ENCODE data around the gene FRYL.
"Not testable (repeated sequence)": the region's sequence is repeated elsewhere in the genome, so short reads cannot be mapped to it uniquely, and the experiment has no call there.

Gene FRYL

GRCh38 chr4:48779998-48780864 lies at the start of gene FRYL:
Gene FRYL, minus strand, starts transcription at chr4:48780279. Its CDS starts 145,869 bp downstream, at chr4:48634410.
- peak within 1 kb of the TSS; percentile 90 for H3K4me3 ChIP-seq (replicated peaks; ENCODE audit: low read depth, low read length)
- H3K27me3 ChIP-seq (replicated peaks; ENCODE audit: control insufficient read depth, insufficient read depth, low read length), result no peaks in the 10 kb centered on the region
- DNase-seq (ENCODE audit: extremely low read depth, insufficient read length), result peak; percentile 96
- H3K36me3 ChIP-seq (ENCODE audit: control insufficient read depth, insufficient read depth, low read length), result no peaks in the 10 kb centered on the region
- TF ChIP-seq CTCF (IDR thresholded peaks at IDR 0.05; ENCODE audit: insufficient read depth, low read length, poor library complexity, severe bottlenecking), result no peak

DNA sequence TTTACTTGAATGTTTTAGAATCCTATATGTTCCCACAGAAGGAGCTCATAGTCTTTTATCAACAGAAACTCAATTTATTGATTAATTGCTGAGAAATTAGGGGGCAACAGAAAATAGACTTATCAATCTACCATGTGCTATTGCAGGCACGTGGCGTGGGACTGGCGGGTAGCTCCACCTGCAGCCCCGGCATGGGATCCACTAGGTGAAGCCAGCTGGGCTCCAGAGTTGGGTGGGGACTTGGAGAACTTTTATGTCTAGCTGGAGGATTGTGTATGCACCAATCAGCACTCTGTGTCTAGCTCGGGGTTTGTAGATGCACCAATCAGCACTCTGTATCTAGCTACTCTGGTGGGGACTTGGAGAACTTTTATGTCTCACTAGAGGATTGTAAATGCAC lies 47.5 kb upstream of the FRYL start:
- no peaks in the 10 kb centered on the region for H3K36me3 ChIP-seq (ENCODE audit: control insufficient read depth, insufficient read depth, low read length)
- TF ChIP-seq CTCF (IDR thresholded peaks at IDR 0.05; ENCODE audit: insufficient read depth, low read length, poor library complexity, severe bottlenecking), result no peak
- H3K4me3 ChIP-seq (replicated peaks; ENCODE audit: low read depth, low read length), result no peak overlapping the region
- no peaks in the 10 kb centered on the region for H3K27me3 ChIP-seq (replicated peaks; ENCODE audit: control insufficient read depth, insufficient read depth, low read length)
- no peak for DNase-seq (ENCODE audit: extremely low read depth, insufficient read length)

DNA sequence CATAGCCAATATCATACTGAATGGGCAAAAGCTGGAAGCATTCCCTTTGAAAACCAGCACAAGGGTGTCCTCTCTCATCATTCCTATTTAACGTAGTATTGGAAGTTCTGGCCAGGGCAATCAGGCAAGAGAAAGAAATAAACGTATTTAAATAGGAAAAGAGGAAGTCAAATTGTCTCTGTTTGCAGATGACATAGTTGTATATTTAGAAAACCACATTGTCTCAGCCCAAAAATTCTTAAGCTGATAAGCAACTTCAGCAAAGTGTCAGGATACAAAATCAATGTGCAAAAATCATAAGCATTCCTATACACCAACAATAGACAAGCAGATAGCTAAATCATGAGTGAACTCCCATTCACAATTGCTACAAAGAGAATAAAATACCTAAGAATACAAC lies 41.4 kb upstream of the FRYL start:
- not testable (repeated sequence) for DNase-seq (ENCODE audit: extremely low read depth, insufficient read length); H3K36me3 ChIP-seq (ENCODE audit: control insufficient read depth, insufficient read depth, low read length); H3K27me3 ChIP-seq (replicated peaks; ENCODE audit: control insufficient read depth, insufficient read depth, low read length); H3K4me3 ChIP-seq (replicated peaks; ENCODE audit: low read depth, low read length)

DNA sequence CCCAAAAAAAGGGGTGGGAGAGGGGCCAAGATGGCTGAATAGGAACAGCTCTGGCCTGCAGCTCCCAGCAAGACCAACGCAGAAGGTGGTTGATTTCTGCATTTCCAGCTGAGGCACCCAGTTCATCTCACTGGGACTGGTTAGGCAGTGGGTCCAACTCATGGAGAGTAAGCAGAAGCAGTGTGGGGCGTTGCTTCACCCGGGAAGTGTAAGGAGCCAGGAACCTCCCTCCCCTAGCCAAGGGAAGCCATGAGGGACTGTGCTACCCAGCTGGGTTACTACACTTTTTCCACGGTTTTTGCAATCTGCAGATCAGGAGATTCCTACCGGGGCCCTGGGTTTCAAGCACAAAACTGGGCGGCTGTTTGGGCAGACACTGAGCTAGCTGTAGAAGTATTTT lies 36.9 kb upstream of the FRYL start:
- no peak overlapping the region for H3K4me3 ChIP-seq (replicated peaks; ENCODE audit: low read depth, low read length)
- TF ChIP-seq CTCF (IDR thresholded peaks at IDR 0.05; ENCODE audit: insufficient read depth, low read length, poor library complexity, severe bottlenecking), result no peak
- no peaks in the 10 kb centered on the region for H3K36me3 ChIP-seq (ENCODE audit: control insufficient read depth, insufficient read depth, low read length)
- no peaks in the 10 kb centered on the region for H3K27me3 ChIP-seq (replicated peaks; ENCODE audit: control insufficient read depth, insufficient read depth, low read length)
- no peak for DNase-seq (ENCODE audit: extremely low read depth, insufficient read length)

- not testable (repeated sequence) for H3K4me3 ChIP-seq (replicated peaks; ENCODE audit: low read depth, low read length); H3K27me3 ChIP-seq (replicated peaks; ENCODE audit: control insufficient read depth, insufficient read depth, low read length); DNase-seq (ENCODE audit: extremely low read depth, insufficient read length); H3K36me3 ChIP-seq (ENCODE audit: control insufficient read depth, insufficient read depth, low read length)
Measured at GRCh38 chr4:48816297-48816696, 36.2 kb upstream of the FRYL start.

DNA sequence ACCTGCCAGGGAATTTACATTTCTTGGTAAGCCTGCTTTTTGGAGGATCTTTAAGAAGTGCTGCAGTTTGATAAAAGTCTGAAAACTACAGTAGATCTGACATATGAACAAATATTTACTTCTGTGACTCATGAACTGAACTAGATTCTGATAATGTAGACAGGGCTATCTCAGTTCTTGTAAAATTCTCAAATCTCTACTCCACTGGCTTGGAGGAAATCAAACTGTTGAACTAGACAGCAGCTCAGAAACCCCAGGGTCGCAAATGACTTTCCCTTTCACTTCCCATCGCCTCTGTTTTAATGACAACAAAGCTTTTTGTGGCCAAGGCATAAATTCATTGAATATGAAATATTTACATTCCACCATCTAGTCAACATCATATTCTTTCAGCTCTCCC lies 35.4 kb upstream of the FRYL start:
- Histone ChIP-seq H3K4me3 (replicated peaks; ENCODE audit: low read depth, low read length) (no peak overlapping the region), H3K36me3 (ENCODE audit: control insufficient read depth, insufficient read depth, low read length) (no peaks in the 10 kb centered on the region), H3K27me3 (replicated peaks; ENCODE audit: control insufficient read depth, insufficient read depth, low read length) (no peaks in the 10 kb centered on the region)
- TF ChIP-seq CTCF (IDR thresholded peaks at IDR 0.05; ENCODE audit: insufficient read depth, low read length, poor library complexity, severe bottlenecking), result no peak
- peak; percentile 33 for DNase-seq (ENCODE audit: extremely low read depth, insufficient read length)

All from GM06990 (cell line).